DLD1 (cell line): ENCODE data around the gene TOE1.
"Not testable (repeated sequence)": the region's sequence is repeated elsewhere in the genome, so short reads cannot be mapped to it uniquely, and the experiment has no call there.

Experiments
- in situ Hi-C: cut with HindIII; loops from 2 replicates; pipeline ENCODE4 v1.10.0; 2017; ENCODE audit warnings: low sequenced_read_pairs

TOE1 gene

DNA sequence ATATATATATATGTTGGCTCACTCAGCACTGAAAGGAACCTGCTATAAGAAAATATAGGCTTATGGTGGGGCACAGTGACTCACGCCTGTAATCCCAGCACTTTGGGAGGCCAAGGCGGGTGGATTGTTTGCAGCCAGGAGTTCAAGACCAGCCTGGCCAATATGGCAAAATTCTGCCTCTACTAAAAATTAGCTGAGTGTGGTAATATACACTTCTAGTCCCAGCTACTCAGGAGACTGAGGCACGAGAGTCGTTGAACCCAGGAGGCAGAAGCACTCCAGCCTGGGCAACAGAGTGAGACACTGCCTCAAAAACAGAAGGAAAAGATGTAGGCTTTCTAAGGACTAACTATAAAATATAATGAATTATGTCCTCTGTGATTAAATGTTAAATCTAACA is 14.9 kb downstream of the TOE1 start:
- in situ Hi-C loops: no loop called here

DNA sequence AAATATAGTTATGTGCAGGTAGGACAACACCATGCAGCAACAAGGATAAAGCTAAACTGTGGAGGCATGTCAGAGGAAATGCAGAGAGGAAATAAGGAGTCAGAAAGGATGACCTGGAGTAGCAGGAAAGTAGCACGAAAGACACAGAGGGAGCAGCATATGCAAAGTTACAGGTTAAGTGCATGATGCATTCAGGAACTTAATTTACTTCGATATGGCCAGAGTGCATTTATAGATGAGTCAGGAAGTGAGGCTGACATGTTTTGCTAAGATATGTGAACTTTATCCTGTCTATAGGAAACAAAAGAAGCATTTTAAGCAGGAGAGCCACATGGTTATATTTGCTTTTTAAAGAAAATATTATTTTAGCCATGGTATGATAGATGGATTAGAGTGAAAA is 15.7 kb downstream of the TOE1 start:
- in situ Hi-C loops: no loop called here

- in situ Hi-C loops: no loop called here
Observed at GRCh38 chr1:45356186-45356585, 16.2 kb downstream of the TOE1 start.

DNA sequence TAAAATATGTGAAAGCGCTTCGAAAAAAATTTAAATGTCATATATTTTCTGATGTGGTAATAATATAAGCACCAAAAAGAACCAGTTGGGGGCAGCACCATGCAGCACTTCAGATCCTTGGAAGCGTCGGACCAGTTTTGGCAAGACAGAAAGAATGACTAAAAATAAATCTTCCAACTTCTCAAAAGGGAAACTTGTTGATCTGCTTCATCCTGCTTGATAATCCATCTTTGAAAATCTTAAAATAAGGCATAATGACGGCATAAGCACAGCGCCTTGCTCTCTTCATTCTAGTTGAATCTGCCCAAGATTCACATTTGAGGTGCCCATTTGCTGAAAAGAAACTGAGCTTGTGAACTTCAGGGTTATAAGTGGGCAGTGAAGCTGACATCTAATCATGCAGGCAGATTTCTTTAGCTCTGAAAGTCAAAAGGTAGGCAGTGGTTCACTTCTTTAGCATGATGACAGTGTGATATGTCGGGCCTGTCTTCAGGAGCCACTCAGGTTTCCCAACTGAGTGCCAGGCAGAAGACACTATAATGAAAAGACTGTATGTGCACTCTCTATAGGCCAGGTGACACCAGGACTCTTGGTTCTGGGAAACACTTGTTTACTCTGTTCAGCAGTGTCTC is 20.0 kb downstream of the TOE1 start:
- in situ Hi-C loops: no loop called here

DNA sequence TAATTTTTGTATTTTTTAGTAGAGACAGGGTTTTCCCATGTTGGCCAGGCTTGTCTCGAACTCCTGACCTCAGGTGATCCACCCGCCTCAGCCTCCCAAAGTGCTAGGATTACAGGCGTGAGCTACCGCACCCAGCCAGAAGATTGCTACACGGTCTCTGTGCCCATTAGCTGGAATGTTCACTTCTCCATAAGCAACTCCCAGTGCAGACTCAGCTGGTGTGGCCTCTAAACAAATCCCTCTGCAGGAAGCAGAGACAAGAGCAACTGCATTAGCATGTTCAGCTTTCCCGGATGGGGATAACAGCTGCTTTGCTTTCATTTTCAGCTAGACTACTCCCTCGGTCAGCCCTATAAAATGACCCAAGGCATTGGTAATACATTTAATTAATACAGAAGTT is 21.0 kb downstream of the TOE1 start:
- in situ Hi-C loops: not testable (repeated sequence)

DNA sequence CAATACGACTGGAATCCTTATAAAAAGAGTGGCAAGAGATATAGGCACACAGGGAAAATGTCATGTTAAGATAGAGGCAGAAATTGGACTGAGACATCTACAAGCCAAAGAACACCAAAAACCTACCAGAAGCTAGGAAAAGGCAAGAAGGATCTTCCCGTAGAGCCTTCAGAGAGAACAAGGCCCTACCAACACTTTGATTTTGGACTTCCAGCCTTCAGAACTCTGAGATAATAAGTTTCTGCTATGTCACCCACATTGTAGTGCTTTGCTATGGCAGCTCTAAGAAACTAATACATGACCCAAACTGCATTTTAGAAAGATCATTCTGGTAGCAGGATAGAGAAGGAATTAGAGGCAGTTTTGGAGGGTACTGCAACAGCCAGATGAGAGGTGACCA is 24.3 kb downstream of the TOE1 start:
- in situ Hi-C loops: no loop called here

GRCh38 chr1:45365051-45365450 is 25.1 kb downstream of the TOE1 start:
- in situ Hi-C loops: no loop called here

- in situ Hi-C loops: no loop called here
Observed at GRCh38 chr1:45370575-45370974, 30.6 kb downstream of the TOE1 start.

GRCh38 chr1:45373573-45373972 is 33.6 kb downstream of the TOE1 start:
- in situ Hi-C loops: no loop called here

DNA sequence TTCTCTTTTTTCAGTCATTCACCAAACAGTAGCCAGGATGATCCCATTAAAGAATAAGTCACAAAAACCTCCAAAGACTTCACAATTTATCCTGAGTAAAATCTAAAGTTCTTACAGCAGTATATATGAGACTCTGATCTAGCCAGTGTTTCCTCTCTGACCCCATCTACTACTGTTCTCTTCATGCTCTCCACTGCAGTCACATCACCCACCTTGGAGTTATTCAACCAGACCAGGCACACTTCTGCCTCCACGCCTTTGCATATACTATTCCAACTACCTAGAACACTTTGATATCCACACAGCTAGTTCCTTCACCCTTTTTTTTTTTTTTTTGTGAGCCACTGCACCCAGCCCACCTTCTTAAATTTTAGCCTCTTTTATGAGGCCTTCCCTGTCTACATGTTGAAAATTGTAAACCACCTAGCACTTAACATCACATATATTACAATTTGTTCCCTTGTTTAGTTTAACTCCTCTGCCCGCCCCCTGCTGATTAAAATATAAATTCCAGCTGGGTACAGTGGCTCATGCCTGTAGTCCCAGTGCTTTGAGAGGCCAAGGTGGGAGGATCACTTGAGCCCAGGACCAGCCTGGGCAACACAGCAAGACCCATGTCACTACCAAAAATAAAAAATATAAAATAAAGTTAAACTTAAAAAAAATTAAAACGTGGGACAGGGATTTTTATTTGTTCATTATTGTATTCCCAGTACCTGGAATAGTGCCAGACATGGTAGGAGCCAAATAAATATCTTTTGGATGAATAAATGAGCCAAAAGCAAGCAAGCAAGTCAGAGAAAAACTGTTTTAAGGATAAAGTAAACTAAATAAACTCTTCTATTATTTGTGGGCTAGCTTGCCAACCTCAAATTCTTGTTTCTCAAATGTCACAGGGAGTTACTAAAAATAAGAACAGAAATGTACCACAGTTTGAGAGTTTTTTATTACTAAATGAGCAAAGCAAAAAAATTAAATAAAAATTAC is 35.4 kb downstream of the TOE1 start:
- in situ Hi-C loops: no loop called here

DNA sequence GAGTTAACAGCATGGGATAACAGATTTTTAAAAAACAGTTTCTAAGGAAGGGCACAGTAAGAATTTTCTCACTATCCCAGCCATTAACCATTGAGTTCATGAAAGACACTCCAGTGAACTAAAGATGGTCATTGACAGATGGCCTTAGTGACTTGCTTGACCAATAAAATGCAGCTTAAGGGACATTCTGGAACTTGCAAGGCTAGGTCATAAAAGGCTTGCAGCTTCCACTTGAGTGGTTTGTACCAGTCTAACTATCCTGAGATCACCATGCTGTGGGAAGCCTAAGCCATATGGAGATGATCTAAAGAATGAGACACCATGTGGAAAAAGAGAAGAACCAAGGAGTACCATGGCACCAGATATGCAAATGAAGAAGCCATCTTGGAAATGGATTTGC is 38.2 kb downstream of the TOE1 start:
- in situ Hi-C loops: no loop called here

- in situ Hi-C loops: no loop called here
Observed at GRCh38 chr1:45379524-45379923, 39.6 kb downstream of the TOE1 start.

GRCh38 chr1:45380125-45380524 is 40.2 kb downstream of the TOE1 start:
- in situ Hi-C loops: no loop called here

- in situ Hi-C loops: no loop called here
Observed at GRCh38 chr1:45380730-45381129, 40.8 kb downstream of the TOE1 start.

- in situ Hi-C loops: no loop called here
Observed at GRCh38 chr1:45381243-45381642, 41.3 kb downstream of the TOE1 start.

DNA sequence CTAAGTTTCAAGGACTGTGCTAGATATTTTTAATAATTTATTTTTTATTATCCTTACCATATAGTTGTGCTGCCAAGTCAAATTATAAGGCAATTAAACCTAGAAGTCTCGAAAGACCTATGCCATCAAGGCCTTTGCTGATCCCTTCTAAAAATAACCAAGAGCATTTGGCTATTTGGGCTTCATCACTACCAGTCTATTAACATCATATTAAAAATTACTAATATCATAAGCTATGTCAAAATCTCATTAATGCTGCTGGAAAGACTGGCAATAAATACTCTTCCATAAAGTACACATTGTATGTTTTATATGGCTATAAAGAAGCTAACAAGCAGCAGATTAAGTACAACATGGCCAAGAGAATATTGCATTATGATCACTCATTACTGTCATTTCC is 43.2 kb downstream of the TOE1 start:
- in situ Hi-C loops: no loop called here

DNA sequence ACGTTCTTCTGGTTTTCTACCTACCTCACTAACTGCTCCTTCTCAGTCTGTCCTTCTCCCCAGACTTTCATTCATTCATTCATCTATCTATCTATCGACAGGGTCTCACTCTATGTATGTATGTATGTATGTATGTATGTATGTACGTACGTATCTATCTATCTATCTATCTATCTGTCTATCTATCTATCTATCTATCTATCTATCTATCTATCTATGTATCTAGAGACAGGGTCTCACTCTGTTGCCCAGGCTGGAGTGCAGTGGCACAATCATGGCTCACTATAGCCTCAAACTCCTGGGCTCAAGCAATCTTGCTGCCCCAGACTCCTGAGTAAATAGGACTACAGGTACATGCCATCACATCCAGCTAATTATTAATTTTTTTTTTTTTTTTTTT is 44.2 kb downstream of the TOE1 start:
- in situ Hi-C loops: not testable (repeated sequence)

- in situ Hi-C loops: no loop called here
Observed at GRCh38 chr1:45385302-45385701, 45.3 kb downstream of the TOE1 start.

DNA sequence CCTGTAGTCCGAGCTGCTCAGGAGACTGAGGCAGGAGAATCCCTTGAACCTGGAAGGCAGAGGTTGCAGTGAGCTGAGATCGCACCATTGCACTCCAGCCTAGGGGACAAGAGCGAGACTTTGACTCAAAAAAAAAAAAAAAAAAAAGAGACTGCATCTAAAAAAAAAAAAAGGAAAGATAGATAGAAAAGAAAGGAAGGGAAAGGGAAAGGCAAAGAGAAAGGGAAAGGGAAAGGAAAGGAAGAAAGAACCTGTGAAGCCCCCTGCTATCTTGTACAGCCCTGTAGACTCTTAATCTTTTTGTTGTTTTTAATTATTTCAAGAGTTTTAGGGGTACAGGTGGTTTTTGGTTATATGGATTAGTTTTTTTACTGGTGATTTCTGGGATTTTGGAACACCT is 46.2 kb downstream of the TOE1 start:
- in situ Hi-C loops: no loop called here
